ENCODE results near the gene EIF5A.

The EIF5A gene

GRCh38 chr17:7306911-7307685 is at the start of gene EIF5A:
EIF5A (plus strand) TSS chr17:7307628; CDS start chr17:7309636, 2,008 bp downstream.
- Mint-ChIP-seq H3K36me3 (ENCODE audit: low read depth) (peaks cover 41% of the 10 kb centered on the region), H3K27ac (peak within 1 kb of the TSS; percentile 99), H3K4me1 (peaks cover 50% of the 10 kb centered on the region), H3K9me3 (no peaks in the 10 kb centered on the region), H3K27me3 (peaks cover 5% of the 10 kb centered on the region), H3K4me3 (peak within 1 kb of the TSS; percentile 98)
- DNase-seq = peak; percentile 100
- ATAC-seq = peak; percentile 78

DNA sequence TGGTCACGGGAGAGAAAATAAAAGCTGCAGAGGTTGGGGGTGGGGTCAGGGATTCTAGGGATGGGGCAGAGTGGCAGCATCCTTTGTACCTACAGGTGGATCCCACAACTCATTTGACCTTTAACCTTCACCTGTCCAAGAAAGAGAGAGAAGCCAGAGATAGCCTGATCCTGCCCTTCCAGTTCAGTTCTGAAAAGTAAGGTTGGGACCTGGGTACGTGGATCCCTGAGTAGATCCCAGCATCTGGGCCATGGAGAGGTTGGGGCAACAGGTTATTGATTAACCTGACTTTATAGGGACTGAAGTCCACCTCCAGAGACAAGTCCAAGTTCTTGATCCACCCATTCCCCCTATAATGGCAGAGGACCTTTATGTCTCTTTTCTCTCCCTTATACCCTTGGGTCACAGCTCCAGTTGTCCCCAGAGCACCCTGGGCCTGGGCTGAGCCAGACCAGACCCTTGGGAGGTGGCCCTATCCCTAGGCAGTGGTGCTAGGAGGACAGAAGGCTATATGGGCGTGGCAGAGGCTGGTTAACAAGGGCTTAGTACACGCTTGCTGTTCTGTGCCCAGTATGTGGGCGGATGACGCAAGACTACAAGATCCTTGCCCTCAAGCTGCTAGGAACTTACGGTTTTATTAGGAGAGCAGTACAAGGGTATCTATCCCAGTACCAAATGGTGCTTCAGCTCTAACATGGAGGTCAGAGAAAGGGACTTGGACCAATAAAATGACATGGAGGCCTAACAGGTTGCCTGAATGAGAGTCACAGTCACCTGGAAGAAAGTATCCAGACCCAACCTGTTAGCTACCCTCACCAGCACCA is 48.5 kb upstream of the EIF5A start:
- Mint-ChIP-seq H3K9me3 (no peaks in the 10 kb centered on the region), H3K4me1 (peaks cover 39% of the 10 kb centered on the region), H3K27me3 (peaks cover 19% of the 10 kb centered on the region), H3K4me3 (no peak overlapping the region), H3K27ac (no peak overlapping the region), H3K36me3 (ENCODE audit: low read depth) (peaks cover 26% of the 10 kb centered on the region)
- ATAC-seq (peak; percentile 21), DNase-seq (peak; percentile 14)

GRCh38 chr17:7259555-7259889 is 47.9 kb upstream of the EIF5A start:
- DNase-seq = no peak
- H3K9me3 Mint-ChIP-seq = no peaks in the 10 kb centered on the region
- peaks cover 21% of the 10 kb centered on the region for H3K36me3 Mint-ChIP-seq (ENCODE audit: low read depth)
- no peak for ATAC-seq
- H3K4me3 Mint-ChIP-seq = no peak overlapping the region
- H3K4me1 Mint-ChIP-seq = peaks cover 38% of the 10 kb centered on the region
- no peak overlapping the region for H3K27ac Mint-ChIP-seq
- H3K27me3 Mint-ChIP-seq = peaks cover 21% of the 10 kb centered on the region

- Mint-ChIP-seq H3K27ac (no peak overlapping the region), H3K9me3 (no peaks in the 10 kb centered on the region), H3K4me1 (peaks cover 34% of the 10 kb centered on the region), H3K4me3 (peak overlapping the region; percentile 36), H3K27me3 (peaks cover 21% of the 10 kb centered on the region), H3K36me3 (ENCODE audit: low read depth) (peaks cover 15% of the 10 kb centered on the region)
- no peak for ATAC-seq
- DNase-seq = no peak
Observed at GRCh38 chr17:7260151-7260550, 47.3 kb upstream of the EIF5A start.

GRCh38 chr17:7260651-7261378 is 46.6 kb upstream of the EIF5A start:
- peak; percentile 17 for ATAC-seq
- peaks cover 34% of the 10 kb centered on the region for H3K4me1 Mint-ChIP-seq
- DNase-seq = peak; percentile 45
- H3K27me3 Mint-ChIP-seq = peaks cover 21% of the 10 kb centered on the region
- peak overlapping the region; percentile 42 for H3K4me3 Mint-ChIP-seq
- peaks cover 13% of the 10 kb centered on the region for H3K36me3 Mint-ChIP-seq (ENCODE audit: low read depth)
- H3K27ac Mint-ChIP-seq = no peak overlapping the region
- H3K9me3 Mint-ChIP-seq = no peaks in the 10 kb centered on the region

DNA sequence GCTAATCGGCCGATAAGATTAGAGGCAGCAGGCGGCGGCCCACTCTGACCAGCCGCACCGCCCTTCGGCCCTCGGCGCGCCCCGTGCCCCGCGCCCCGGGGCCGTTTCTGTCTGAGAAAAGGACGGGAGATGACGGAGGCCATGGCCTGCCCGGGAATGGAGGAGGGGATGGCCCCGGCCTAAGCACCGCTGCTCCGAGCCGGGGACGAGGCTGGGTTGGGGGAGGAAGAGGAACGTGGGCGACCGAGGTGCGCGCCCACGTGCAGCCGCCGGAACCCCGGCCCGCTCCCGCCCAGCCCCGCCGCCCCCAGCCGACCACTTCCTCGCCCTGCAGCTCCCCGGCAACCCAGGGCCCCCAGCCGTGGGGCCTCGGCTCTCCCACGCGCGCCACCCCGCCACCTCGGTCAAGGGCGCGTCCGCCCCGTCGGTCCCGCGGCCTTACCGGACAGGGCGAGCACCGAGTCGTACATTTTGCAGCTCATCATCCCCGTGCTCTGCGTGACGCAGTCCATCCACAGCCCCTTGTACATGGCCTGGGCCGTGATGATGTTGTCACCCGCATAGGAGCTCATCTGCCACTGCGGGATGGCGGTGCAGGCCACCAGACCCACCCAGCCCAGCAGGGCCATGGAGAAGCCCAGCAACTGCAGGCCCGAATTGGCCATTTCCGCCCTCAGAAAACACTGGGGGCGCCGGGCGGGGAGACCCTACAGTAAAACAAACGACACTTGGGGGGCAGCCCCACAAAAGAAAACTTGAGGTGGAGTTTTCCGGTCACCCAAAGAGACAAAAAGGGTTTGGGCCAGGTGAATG is 45.8 kb upstream of the EIF5A start:
- ATAC-seq = peak; percentile 37
- Mint-ChIP-seq H3K4me3 (peak overlapping the region; percentile 69), H3K4me1 (peaks cover 34% of the 10 kb centered on the region), H3K27me3 (peaks cover 21% of the 10 kb centered on the region), H3K27ac (peak overlapping the region; percentile 54), H3K36me3 (ENCODE audit: low read depth) (peaks cover 11% of the 10 kb centered on the region), H3K9me3 (no peaks in the 10 kb centered on the region)
- no peak for DNase-seq

- no peaks in the 10 kb centered on the region for H3K9me3 Mint-ChIP-seq
- peaks cover 8% of the 10 kb centered on the region for H3K36me3 Mint-ChIP-seq (ENCODE audit: low read depth)
- H3K4me3 Mint-ChIP-seq = peak within 1 kb of the TSS; percentile 69
- peaks cover 21% of the 10 kb centered on the region for H3K27me3 Mint-ChIP-seq
- H3K4me1 Mint-ChIP-seq = peaks cover 36% of the 10 kb centered on the region
- no peak for ATAC-seq
- peak within 1 kb of the TSS; percentile 54 for H3K27ac Mint-ChIP-seq
- no peak for DNase-seq
Observed at GRCh38 chr17:7262192-7262934, 45.1 kb upstream of the EIF5A start, which contains the start of gene CLDN7. CLDN7 (minus strand) TSS chr17:7262478; CDS start chr17:7262043, 435 bp downstream.

DNA sequence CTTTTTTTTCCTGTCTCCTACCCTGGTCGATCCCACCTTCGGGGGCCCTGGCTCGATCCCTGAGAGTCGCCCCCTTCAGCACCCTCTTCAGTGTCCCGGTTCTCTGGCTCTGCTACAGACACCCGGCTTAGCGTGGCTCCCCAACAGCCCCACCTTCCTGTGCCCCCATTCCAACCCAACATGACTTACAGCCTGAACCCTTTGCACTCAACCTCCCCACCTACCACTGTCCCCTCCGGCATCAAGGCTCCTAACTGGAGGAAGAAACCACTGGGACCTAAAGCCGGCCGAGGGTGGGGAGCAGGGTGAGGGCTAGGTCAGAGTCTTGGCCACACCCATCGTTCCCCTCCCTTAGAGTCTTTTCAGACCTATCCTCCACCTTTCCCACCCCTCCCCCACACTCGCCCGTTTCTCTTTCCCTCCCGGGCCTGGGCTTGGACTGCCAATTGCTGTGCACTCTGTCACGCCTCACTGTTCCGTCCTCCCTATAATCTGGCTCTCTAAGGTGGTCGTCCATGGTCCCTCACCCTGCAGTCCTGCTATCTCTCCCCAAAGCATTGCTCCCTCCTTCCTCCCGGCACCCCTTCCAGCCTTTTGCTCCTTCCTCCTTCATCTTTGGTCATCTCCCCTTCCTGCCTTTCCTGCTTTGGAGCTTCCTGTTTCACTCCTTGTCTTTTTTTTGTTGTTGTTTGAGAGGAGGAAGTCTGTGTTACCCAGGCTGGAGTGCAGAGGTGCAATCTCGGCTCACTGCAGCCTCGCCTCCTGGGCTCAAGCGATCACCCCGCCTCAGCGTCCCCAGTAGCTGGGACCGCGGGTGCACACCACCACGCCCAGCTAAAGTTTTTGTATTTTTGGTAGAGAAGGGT is 44.3 kb upstream of the EIF5A start:
- no peak for DNase-seq
- Mint-ChIP-seq H3K4me1 (peaks cover 36% of the 10 kb centered on the region), H3K27me3 (peaks cover 21% of the 10 kb centered on the region), H3K36me3 (ENCODE audit: low read depth) (peaks cover 8% of the 10 kb centered on the region), H3K4me3 (peak overlapping the region; percentile 57), H3K9me3 (no peaks in the 10 kb centered on the region), H3K27ac (peak overlapping the region; percentile 52)
- peak; percentile 15 for ATAC-seq

DNA sequence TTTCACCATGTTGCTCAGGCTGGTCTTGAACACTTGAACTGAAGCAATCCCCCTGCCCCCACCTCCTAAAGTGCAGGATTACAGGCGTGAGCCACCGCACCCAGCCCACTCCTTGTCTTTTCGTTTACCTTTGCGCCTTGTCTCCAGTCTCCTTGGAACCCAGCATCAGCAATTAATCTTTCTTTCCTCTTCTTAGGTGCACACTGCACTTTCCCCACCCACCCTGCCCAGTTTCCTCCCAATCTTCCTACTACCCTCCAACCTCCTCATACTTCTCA is 43.7 kb upstream of the EIF5A start:
- Mint-ChIP-seq H3K4me1 (peaks cover 36% of the 10 kb centered on the region), H3K27me3 (peaks cover 21% of the 10 kb centered on the region), H3K27ac (no peak overlapping the region), H3K36me3 (ENCODE audit: low read depth) (peaks cover 5% of the 10 kb centered on the region), H3K4me3 (peak overlapping the region; percentile 19), H3K9me3 (no peaks in the 10 kb centered on the region)
- ATAC-seq (no peak), DNase-seq (no peak)

DNA sequence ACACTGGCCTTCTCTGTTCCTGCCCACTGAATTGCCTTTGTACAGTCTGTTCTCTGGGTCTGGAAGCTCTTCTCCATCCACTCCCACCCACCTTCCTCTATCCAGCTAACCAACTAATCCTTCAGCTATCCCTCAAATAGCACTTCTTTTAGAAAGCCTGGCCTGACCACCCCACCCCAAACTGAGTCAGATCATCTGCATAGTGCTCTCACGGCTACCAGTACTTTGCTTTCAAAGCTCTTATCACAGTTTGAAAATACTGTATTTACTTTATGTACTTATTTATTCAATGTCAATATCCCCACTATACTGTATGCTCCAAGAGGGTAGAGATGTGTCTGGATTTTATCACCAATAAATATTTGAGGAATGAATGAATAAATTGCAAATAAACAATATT is 40.6 kb upstream of the EIF5A start:
- Mint-ChIP-seq H3K4me3 (no peak overlapping the region), H3K9me3 (no peaks in the 10 kb centered on the region), H3K4me1 (peaks cover 25% of the 10 kb centered on the region), H3K36me3 (ENCODE audit: low read depth) (no peaks in the 10 kb centered on the region), H3K27ac (no peak overlapping the region), H3K27me3 (peaks cover 21% of the 10 kb centered on the region)
- DNase-seq = no peak
- no peak for ATAC-seq

- Mint-ChIP-seq H3K4me3 (no peak overlapping the region), H3K4me1 (peaks cover 18% of the 10 kb centered on the region), H3K27ac (no peak overlapping the region), H3K27me3 (peaks cover 17% of the 10 kb centered on the region), H3K9me3 (no peaks in the 10 kb centered on the region), H3K36me3 (ENCODE audit: low read depth) (no peaks in the 10 kb centered on the region)
- ATAC-seq (no peak), DNase-seq (no peak)
Observed at GRCh38 chr17:7279448-7279847, 28.0 kb upstream of the EIF5A start.

DNA sequence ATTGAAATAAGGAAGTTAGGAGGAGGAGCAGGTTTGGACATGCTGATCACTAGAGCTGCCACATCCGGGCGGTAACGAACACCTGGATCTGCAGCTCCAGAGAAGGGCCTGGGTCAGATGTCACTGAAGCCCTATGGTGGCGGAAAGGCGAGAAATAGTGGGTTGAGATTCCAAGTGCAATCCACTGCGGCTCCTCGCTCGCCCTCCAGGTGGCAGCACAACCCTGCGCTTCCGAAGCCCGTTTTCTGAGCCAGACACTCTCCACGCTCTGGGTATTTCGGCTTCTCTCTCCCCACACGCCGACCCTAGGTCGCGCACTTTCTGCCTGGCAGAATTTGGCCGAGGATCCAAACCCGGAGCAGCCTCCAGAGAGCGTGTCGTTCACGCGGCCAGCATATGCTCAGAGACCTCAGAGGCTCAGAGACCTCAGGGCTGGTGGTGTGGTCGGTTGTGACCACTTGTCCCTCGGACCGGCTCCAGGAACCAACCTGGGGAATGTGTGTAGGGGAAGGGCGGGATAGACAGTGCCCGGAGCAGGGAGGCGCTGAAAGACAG is 26.8 kb upstream of the EIF5A start:
- Mint-ChIP-seq H3K36me3 (ENCODE audit: low read depth) (no peaks in the 10 kb centered on the region), H3K27ac (peak overlapping the region; percentile 57), H3K9me3 (no peaks in the 10 kb centered on the region), H3K4me3 (peak overlapping the region; percentile 73), H3K4me1 (peaks cover 18% of the 10 kb centered on the region), H3K27me3 (peaks cover 17% of the 10 kb centered on the region)
- DNase-seq (peak; percentile 90), ATAC-seq (peak; percentile 86)
